Loucy (cell line): Measurements from ENCODE around the gene RPS24.

Experiments
- EZH2phosphoT487 ChIP-seq: fragments of 200-600 bp; IDR thresholded peaks from 2 replicates; pipeline ENCODE4 v1.6.1; 2018; ENCODE audit warnings: antibody characterized with exemption, mild to moderate bottlenecking, moderate library complexity, borderline replicate concordance
- TF ChIP-seq, protein P1 (sequence below): fragments of 200-600 bp; sonication (generic); conservative IDR thresholded peaks from 2 replicates; pipeline ENCODE4 v1.5.1; 2014; ENCODE audit warnings: mild to moderate bottlenecking, antibody characterized with exemption, low read length

DNA sequence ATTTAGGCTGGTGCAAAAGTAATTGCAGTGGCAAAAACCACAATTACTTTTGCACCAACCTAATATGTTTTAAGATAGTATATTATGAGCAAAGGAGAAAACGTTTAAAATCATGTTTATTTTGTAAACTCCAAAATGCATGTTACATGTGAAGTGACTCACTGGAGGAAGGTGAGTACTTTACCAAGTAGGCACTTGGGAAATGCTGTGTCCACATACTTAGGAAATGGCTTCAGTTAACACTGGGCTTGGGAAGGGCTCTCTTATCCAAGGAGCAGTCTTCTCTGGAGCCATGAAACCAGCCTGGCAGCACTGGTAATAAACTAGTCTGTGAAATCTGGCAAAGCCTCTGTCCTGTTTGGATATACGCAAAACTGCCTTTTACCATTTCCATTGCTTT is 4.4 kb downstream of the RPS24 start:
- TF ChIP-seq, protein P1, sequence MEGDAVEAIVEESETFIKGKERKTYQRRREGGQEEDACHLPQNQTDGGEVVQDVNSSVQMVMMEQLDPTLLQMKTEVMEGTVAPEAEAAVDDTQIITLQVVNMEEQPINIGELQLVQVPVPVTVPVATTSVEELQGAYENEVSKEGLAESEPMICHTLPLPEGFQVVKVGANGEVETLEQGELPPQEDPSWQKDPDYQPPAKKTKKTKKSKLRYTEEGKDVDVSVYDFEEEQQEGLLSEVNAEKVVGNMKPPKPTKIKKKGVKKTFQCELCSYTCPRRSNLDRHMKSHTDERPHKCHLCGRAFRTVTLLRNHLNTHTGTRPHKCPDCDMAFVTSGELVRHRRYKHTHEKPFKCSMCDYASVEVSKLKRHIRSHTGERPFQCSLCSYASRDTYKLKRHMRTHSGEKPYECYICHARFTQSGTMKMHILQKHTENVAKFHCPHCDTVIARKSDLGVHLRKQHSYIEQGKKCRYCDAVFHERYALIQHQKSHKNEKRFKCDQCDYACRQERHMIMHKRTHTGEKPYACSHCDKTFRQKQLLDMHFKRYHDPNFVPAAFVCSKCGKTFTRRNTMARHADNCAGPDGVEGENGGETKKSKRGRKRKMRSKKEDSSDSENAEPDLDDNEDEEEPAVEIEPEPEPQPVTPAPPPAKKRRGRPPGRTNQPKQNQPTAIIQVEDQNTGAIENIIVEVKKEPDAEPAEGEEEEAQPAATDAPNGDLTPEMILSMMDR: no peak
- no peak for TF ChIP-seq EZH2phosphoT487
